Measurements from ENCODE around the gene EML6.

The EML6 gene

GRCh38 chr2:54997826-54998225 is 274.4 kb downstream of the EML6 start:
- Mint-ChIP-seq H3K4me1 (peaks cover 72% of the 10 kb centered on the region), H3K27me3 (ENCODE audit: low read depth) (no peaks in the 10 kb centered on the region), H3K36me3 (ENCODE audit: low read depth) (no peaks in the 10 kb centered on the region), H3K27ac (peak overlapping the region; percentile 13 to 42 (median 26)), H3K4me3 (peak overlapping the region in 1 of 3 experiments; percentile 6), H3K9me3 (no peaks in the 10 kb centered on the region)
- no peak for TF ChIP-seq CTCF (IDR thresholded peaks at IDR 0.05; ENCODE audit: unreplicated experiment in 3 of 3)

- peak overlapping the region in 2 of 3 experiments; percentile 12 to 23 for H3K4me3 Mint-ChIP-seq
- no peaks in the 10 kb centered on the region for H3K27me3 Mint-ChIP-seq (ENCODE audit: low read depth)
- H3K9me3 Mint-ChIP-seq: no peaks in the 10 kb centered on the region
- H3K27ac Mint-ChIP-seq: peak overlapping the region; percentile 12 to 31 (median 25)
- no peaks in the 10 kb centered on the region for H3K36me3 Mint-ChIP-seq (ENCODE audit: low read depth)
- H3K4me1 Mint-ChIP-seq: peaks cover 77% of the 10 kb centered on the region
- TF ChIP-seq CTCF (IDR thresholded peaks at IDR 0.05; ENCODE audit: unreplicated experiment in 3 of 3): no peak
These were observed 275.7 kb downstream of the EML6 start for GRCh38 chr2:54999182-54999581.

GRCh38 chr2:55000341-55000740 is 276.9 kb downstream of the EML6 start:
- peaks cover 79% of the 10 kb centered on the region for H3K4me1 Mint-ChIP-seq
- H3K27me3 Mint-ChIP-seq (ENCODE audit: low read depth): no peaks in the 10 kb centered on the region
- no peak for TF ChIP-seq CTCF (IDR thresholded peaks at IDR 0.05; ENCODE audit: unreplicated experiment in 3 of 3)
- H3K9me3 Mint-ChIP-seq: no peaks in the 10 kb centered on the region
- no peak overlapping the region for H3K4me3 Mint-ChIP-seq
- peak overlapping the region in 1 of 3 experiments; percentile 31 for H3K27ac Mint-ChIP-seq
- no peaks in the 10 kb centered on the region for H3K36me3 Mint-ChIP-seq (ENCODE audit: low read depth)

GRCh38 chr2:55001716-55002115 is 278.3 kb downstream of the EML6 start:
- TF ChIP-seq CTCF (IDR thresholded peaks at IDR 0.05; ENCODE audit: unreplicated experiment in 3 of 3): no peak
- no peaks in the 10 kb centered on the region for H3K27me3 Mint-ChIP-seq (ENCODE audit: low read depth)
- H3K36me3 Mint-ChIP-seq (ENCODE audit: low read depth): no peaks in the 10 kb centered on the region
- no peaks in the 10 kb centered on the region for H3K9me3 Mint-ChIP-seq
- no peak overlapping the region for H3K4me3 Mint-ChIP-seq
- H3K4me1 Mint-ChIP-seq: peaks cover 81% of the 10 kb centered on the region
- peak overlapping the region; percentile 13 to 51 (median 33) for H3K27ac Mint-ChIP-seq

- Mint-ChIP-seq H3K27me3 (ENCODE audit: low read depth) (no peaks in the 10 kb centered on the region), H3K36me3 (ENCODE audit: low read depth) (no peaks in the 10 kb centered on the region), H3K4me1 (peaks cover 77% of the 10 kb centered on the region), H3K9me3 (no peaks in the 10 kb centered on the region), H3K27ac (peak overlapping the region in 2 of 3 experiments; percentile 64 to 76), H3K4me3 (no peak overlapping the region)
- TF ChIP-seq CTCF (IDR thresholded peaks at IDR 0.05; ENCODE audit: unreplicated experiment in 3 of 3): no peak
These were observed 280.5 kb downstream of the EML6 start for GRCh38 chr2:55003706-55004639.

All from nephron (organoid).